K562 (cell line): Measurements from ENCODE around the gene CBL. TPM values are rescaled to one million over a fixed set of nuclear protein-coding genes. Genes with fewer than 3 reads are reported as not detected.

Source experiments
- microRNA-seq: library from miRNA; unstranded; fragments of <30 nt; microRNA quantifications from one replicate; pipeline ENCODE4, GENCODE V29; 2018; ENCODE audit warnings: borderline microRNAs expressed
- polyA plus RNA-seq, 8 experiments: library from polyadenylated mRNA; depleted of rRNA in 4 of 8; stranded (reverse) in 5 of 8; unstranded in 3 of 8; fragments of >200 nt; fragmentation: Nextera tagmentation in 2 of 8; fragmentation: Illumina TruSeq in 1 of 8; extraction: Ambion mirVana in 2 of 8; extraction: Trizol in 1 of 8; gene quantifications; 2 replicates each; pipeline versions ENCODE4 v1.2.1 to v1.2.3, GENCODE V29; 2011 to 2014; ENCODE audit warnings: inconsistent platforms in 1 of 8, missing spikeins in 1 of 8
- small RNA-seq: library from RNA; depleted of rRNA; stranded (forward); fragments of <200 nt; gene quantifications from one replicate; pipeline ENCODE3, GENCODE V24; 2014
- total RNA-seq, 7 experiments: library from RNA; depleted of rRNA in 6 of 7; stranded (reverse); fragments of >200 nt in 6 of 7; fragmentation: Illumina TruSeq in 2 of 7; extraction: Trizol in 2 of 7; gene quantifications; 2 replicates each; pipeline versions ENCODE4 v1.2.1 to v1.2.3, GENCODE V29; 2011 to 2021; ENCODE audit warnings: low replicate concordance in 1 of 7

Gene CBL
- total and polyA plus RNA-seq, 9 of the 15 experiments (the other 6 are each of a cell fraction or from before 2014, with no cell fraction given), result 3.2 to 24.9 (median 9.9) TPM

Small RNA genes within 50 kb of the gene (microRNA-seq; reads per million reads assigned to microRNA genes)
- not detected for gene MIR6756

Small RNA genes within 50 kb of the gene (small RNA-seq; reads per million reads assigned to genes)
- gene RF01225, result not detected
- not detected for gene RNU6-262P

Other genes with a start within 250 kb of the CBL start
Only the 7 nearest of the 20 such genes appear.
- 29.9 and 44.1 TPM in 2 replicates for gene DPAGT1, start 104.5 kb upstream of the CBL start, total RNA-seq (2014; rRNA removed)
- gene DPAGT1, start 104.5 kb upstream of the CBL start, total RNA-seq (2014; rRNA removed; fragmentation: Illumina TruSeq; extraction: Trizol), result 42.2 and 43.8 TPM in 2 replicates
- gene DPAGT1, start 104.5 kb upstream of the CBL start, total RNA-seq (2015; rRNA removed; fragmentation: Illumina TruSeq; extraction: Trizol), result 35.3 and 40.0 TPM in 2 replicates
- 79.3 and 85.8 TPM in 2 replicates for gene DPAGT1, start 104.5 kb upstream of the CBL start, total RNA-seq (2021)
- gene DPAGT1, start 104.5 kb upstream of the CBL start, polyA plus RNA-seq (2011; rRNA removed), result 85.0 and 126 TPM in 2 replicates
- 112 and 113 TPM in 2 replicates for gene DPAGT1, start 104.5 kb upstream of the CBL start, polyA plus RNA-seq (2014; fragmentation: Illumina TruSeq; extraction: Trizol)
- 100 to 1,000 TPM in 1 of 2 experiments, 10 to 100 TPM in 1; 91.1 to 135 TPM for gene DPAGT1, start 104.5 kb upstream of the CBL start, polyA plus RNA-seq (2014; fragmentation: Nextera tagmentation; extraction: Ambion mirVana)
- gene DPAGT1, start 104.5 kb upstream of the CBL start, polyA plus RNA-seq (2014; rRNA removed), result 61.3 and 79.2 TPM in 2 replicates
- 16.9 and 23.8 TPM in 2 replicates for gene C2CD2L, start 99.0 kb upstream of the CBL start, total RNA-seq (2014; rRNA removed)
- 6.9 and 11.8 TPM in 2 replicates for gene C2CD2L, start 99.0 kb upstream of the CBL start, total RNA-seq (2014; rRNA removed; fragmentation: Illumina TruSeq; extraction: Trizol)
- 14.8 and 15.6 TPM in 2 replicates for gene C2CD2L, start 99.0 kb upstream of the CBL start, total RNA-seq (2015; rRNA removed; fragmentation: Illumina TruSeq; extraction: Trizol)
- 34.1 and 41.2 TPM in 2 replicates for gene C2CD2L, start 99.0 kb upstream of the CBL start, total RNA-seq (2021)
- gene C2CD2L, start 99.0 kb upstream of the CBL start, polyA plus RNA-seq (2011; rRNA removed), result 10.8 and 19.6 TPM in 2 replicates
- 29.7 and 34.7 TPM in 2 replicates for gene C2CD2L, start 99.0 kb upstream of the CBL start, polyA plus RNA-seq (2014; fragmentation: Illumina TruSeq; extraction: Trizol)
- gene C2CD2L, start 99.0 kb upstream of the CBL start, polyA plus RNA-seq (2014; fragmentation: Nextera tagmentation; extraction: Ambion mirVana), result 1 to 10 TPM in 1 of 2 experiments, under 1 TPM in 1; 0.66 to 1.0 TPM
- gene C2CD2L, start 99.0 kb upstream of the CBL start, polyA plus RNA-seq (2014; rRNA removed), result 22.4 and 25.7 TPM in 2 replicates
- 15.1 and 17.0 TPM in 2 replicates for gene HINFP, start 84.8 kb upstream of the CBL start, total RNA-seq (2014; rRNA removed)
- gene HINFP, start 84.8 kb upstream of the CBL start, total RNA-seq (2014; rRNA removed; fragmentation: Illumina TruSeq; extraction: Trizol), result 14.5 and 15.8 TPM in 2 replicates
- gene HINFP, start 84.8 kb upstream of the CBL start, total RNA-seq (2015; rRNA removed; fragmentation: Illumina TruSeq; extraction: Trizol), result 13.8 and 13.9 TPM in 2 replicates
- gene HINFP, start 84.8 kb upstream of the CBL start, total RNA-seq (2021), result 23.5 and 24.6 TPM in 2 replicates
- gene HINFP, start 84.8 kb upstream of the CBL start, polyA plus RNA-seq (2011; rRNA removed), result 29.4 and 41.9 TPM in 2 replicates
- gene HINFP, start 84.8 kb upstream of the CBL start, polyA plus RNA-seq (2014; fragmentation: Illumina TruSeq; extraction: Trizol), result 19.1 and 21.5 TPM in 2 replicates
- gene HINFP, start 84.8 kb upstream of the CBL start, polyA plus RNA-seq (2014; fragmentation: Nextera tagmentation; extraction: Ambion mirVana), result 10 to 100 TPM; 22.5 to 34.1 TPM
- gene HINFP, start 84.8 kb upstream of the CBL start, polyA plus RNA-seq (2014; rRNA removed), result 24.0 and 30.5 TPM in 2 replicates
- gene ABCG4, start 57.3 kb upstream of the CBL start, total RNA-seq (2014; rRNA removed), result 0.09 TPM in 1 of 2 replicates, not detected in the other
- gene ABCG4, start 57.3 kb upstream of the CBL start, total RNA-seq (2014; rRNA removed; fragmentation: Illumina TruSeq; extraction: Trizol), result not detected in 2 replicates
- gene ABCG4, start 57.3 kb upstream of the CBL start, total RNA-seq (2015; rRNA removed; fragmentation: Illumina TruSeq; extraction: Trizol), result not detected in 2 replicates
- gene ABCG4, start 57.3 kb upstream of the CBL start, total RNA-seq (2021), result 0.11 and 0.13 TPM in 2 replicates
- 0.04 and 0.08 TPM in 2 replicates for gene ABCG4, start 57.3 kb upstream of the CBL start, polyA plus RNA-seq (2011; rRNA removed)
- gene ABCG4, start 57.3 kb upstream of the CBL start, polyA plus RNA-seq (2014; fragmentation: Illumina TruSeq; extraction: Trizol), result 0.07 and 0.11 TPM in 2 replicates
- not detected for gene ABCG4, start 57.3 kb upstream of the CBL start, polyA plus RNA-seq (2014; fragmentation: Nextera tagmentation; extraction: Ambion mirVana)
- 0.03 and 0.05 TPM in 2 replicates for gene ABCG4, start 57.3 kb upstream of the CBL start, polyA plus RNA-seq (2014; rRNA removed)
- gene NLRX1, start 37.6 kb upstream of the CBL start, total RNA-seq (2014; rRNA removed), result 1.3 and 1.4 TPM in 2 replicates
- 0.19 and 0.22 TPM in 2 replicates for gene NLRX1, start 37.6 kb upstream of the CBL start, total RNA-seq (2014; rRNA removed; fragmentation: Illumina TruSeq; extraction: Trizol)
- gene NLRX1, start 37.6 kb upstream of the CBL start, total RNA-seq (2015; rRNA removed; fragmentation: Illumina TruSeq; extraction: Trizol), result 0.34 and 0.69 TPM in 2 replicates
- 2.1 and 2.3 TPM in 2 replicates for gene NLRX1, start 37.6 kb upstream of the CBL start, total RNA-seq (2021)
- 0.55 and 1.4 TPM in 2 replicates for gene NLRX1, start 37.6 kb upstream of the CBL start, polyA plus RNA-seq (2011; rRNA removed)
- gene NLRX1, start 37.6 kb upstream of the CBL start, polyA plus RNA-seq (2014; fragmentation: Illumina TruSeq; extraction: Trizol), result 0.49 and 1.1 TPM in 2 replicates
- gene NLRX1, start 37.6 kb upstream of the CBL start, polyA plus RNA-seq (2014; fragmentation: Nextera tagmentation; extraction: Ambion mirVana), result under 1 TPM; 0.04 to 0.06 TPM
- 1.1 and 2.1 TPM in 2 replicates for gene NLRX1, start 37.6 kb upstream of the CBL start, polyA plus RNA-seq (2014; rRNA removed)
- gene NHERF4, start 20.9 kb upstream of the CBL start, total RNA-seq (2014; rRNA removed), result not detected in 2 replicates
- not detected in 2 replicates for gene NHERF4, start 20.9 kb upstream of the CBL start, total RNA-seq (2014; rRNA removed; fragmentation: Illumina TruSeq; extraction: Trizol)
- not detected in 2 replicates for gene NHERF4, start 20.9 kb upstream of the CBL start, total RNA-seq (2015; rRNA removed; fragmentation: Illumina TruSeq; extraction: Trizol)
- gene NHERF4, start 20.9 kb upstream of the CBL start, total RNA-seq (2021), result not detected in 2 replicates
- not detected in 2 replicates for gene NHERF4, start 20.9 kb upstream of the CBL start, polyA plus RNA-seq (2011; rRNA removed)
- not detected in 2 replicates for gene NHERF4, start 20.9 kb upstream of the CBL start, polyA plus RNA-seq (2014; fragmentation: Illumina TruSeq; extraction: Trizol)
- gene NHERF4, start 20.9 kb upstream of the CBL start, polyA plus RNA-seq (2014; fragmentation: Nextera tagmentation; extraction: Ambion mirVana), result not detected
- gene NHERF4, start 20.9 kb upstream of the CBL start, polyA plus RNA-seq (2014; rRNA removed), result not detected in 2 replicates
- gene MCAM, start 110.8 kb downstream of the CBL start, total RNA-seq (2014; rRNA removed), result 79.0 and 79.5 TPM in 2 replicates
- gene MCAM, start 110.8 kb downstream of the CBL start, total RNA-seq (2014; rRNA removed; fragmentation: Illumina TruSeq; extraction: Trizol), result 33.1 and 35.6 TPM in 2 replicates
- 25.8 and 27.1 TPM in 2 replicates for gene MCAM, start 110.8 kb downstream of the CBL start, total RNA-seq (2015; rRNA removed; fragmentation: Illumina TruSeq; extraction: Trizol)
- gene MCAM, start 110.8 kb downstream of the CBL start, total RNA-seq (2021), result 69.1 and 87.0 TPM in 2 replicates
- 38.0 and 53.6 TPM in 2 replicates for gene MCAM, start 110.8 kb downstream of the CBL start, polyA plus RNA-seq (2011; rRNA removed)
- 68.2 and 101 TPM in 2 replicates for gene MCAM, start 110.8 kb downstream of the CBL start, polyA plus RNA-seq (2014; fragmentation: Illumina TruSeq; extraction: Trizol)
- 10 to 100 TPM; 14.7 to 15.6 TPM for gene MCAM, start 110.8 kb downstream of the CBL start, polyA plus RNA-seq (2014; fragmentation: Nextera tagmentation; extraction: Ambion mirVana)
- gene MCAM, start 110.8 kb downstream of the CBL start, polyA plus RNA-seq (2014; rRNA removed), result 57.5 and 118 TPM in 2 replicates